ENCODE measurements around the gene CFAP57.
A peak's percentile ranks its signal among the peaks of the same experiment; 100 is the strongest.
"Not testable (repeated sequence)": the region's sequence is repeated elsewhere in the genome, so short reads cannot be mapped to it uniquely, and the experiment has no call there.

Gene CFAP57

GRCh38 chr1:43172527-43172972 is 420 bp downstream of the CFAP57 start:
- peak; percentile 71 to 82 for DNase-seq (ENCODE audit: low read depth in 2 of 2)

DNA sequence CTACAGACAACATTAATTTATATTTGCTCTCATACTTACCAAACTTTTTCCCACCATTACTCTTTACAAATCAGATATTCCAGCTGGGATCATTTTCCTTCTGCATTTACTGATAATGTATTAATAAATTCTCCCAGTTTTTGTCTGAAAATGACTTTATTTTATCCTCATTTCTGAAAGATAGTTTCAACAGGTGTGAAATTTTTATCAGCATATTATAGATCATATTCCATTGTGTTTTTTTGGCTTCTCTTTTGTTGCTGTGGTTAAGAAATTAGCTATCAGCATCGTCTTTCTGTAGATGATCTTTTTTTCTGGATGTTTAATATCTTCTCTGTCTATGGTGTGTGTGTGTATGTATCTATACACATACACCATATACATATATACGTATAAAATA is 2.7 kb downstream of the CFAP57 start:
- DNase-seq (ENCODE audit: low read depth in 2 of 2), result no peak

- DNase-seq (ENCODE audit: low read depth in 2 of 2), result no peak
These were observed 5.6 kb downstream of the CFAP57 start for GRCh38 chr1:43177691-43178090.

DNA sequence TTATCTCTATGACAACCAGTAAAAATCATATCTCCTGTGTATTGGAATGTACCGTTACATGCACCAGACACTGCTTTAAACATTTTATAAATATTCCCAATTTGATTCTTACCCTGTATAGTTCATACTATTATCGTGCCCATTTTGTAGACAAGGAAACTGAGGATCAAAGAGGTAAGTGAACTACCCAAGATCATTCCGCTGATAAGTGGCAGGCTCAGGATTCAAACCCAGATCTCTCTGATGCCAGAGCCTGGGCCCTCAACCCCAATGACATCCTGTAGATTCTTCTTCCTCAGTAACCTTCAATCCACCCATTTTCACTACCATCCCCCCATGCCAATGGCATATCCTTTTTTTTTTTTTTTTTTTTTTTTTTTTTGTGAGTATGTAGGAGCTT is 12.3 kb downstream of the CFAP57 start:
- no peak for DNase-seq (ENCODE audit: low read depth in 2 of 2)

GRCh38 chr1:43184995-43185394 is 12.9 kb downstream of the CFAP57 start:
- no peak for DNase-seq (ENCODE audit: low read depth in 2 of 2)

DNA sequence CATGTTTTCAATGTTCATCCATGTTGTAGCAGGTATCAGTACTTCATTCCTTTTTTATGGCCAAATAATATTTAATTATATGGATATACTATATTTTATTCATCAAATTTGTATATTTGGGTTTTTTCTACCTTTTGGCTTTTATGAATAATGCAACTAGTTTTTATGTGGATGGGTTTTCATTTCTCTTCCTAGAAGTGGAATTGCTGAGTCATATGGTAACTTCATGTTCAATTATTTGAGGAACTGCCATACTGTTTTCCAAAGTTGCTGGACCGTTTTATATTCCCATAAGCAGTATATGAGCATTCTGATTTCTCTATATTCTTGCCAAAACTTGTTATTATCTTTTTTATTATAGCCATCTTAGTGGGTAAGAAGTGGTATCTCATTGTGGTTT is 16.0 kb downstream of the CFAP57 start:
- no peak for DNase-seq (ENCODE audit: low read depth in 2 of 2)

GRCh38 chr1:43194509-43194908 is 22.4 kb downstream of the CFAP57 start:
- no peak for DNase-seq (ENCODE audit: low read depth in 2 of 2)

- DNase-seq (ENCODE audit: low read depth in 2 of 2), result no peak
These were observed 25.4 kb downstream of the CFAP57 start for GRCh38 chr1:43197343-43198127.

DNA sequence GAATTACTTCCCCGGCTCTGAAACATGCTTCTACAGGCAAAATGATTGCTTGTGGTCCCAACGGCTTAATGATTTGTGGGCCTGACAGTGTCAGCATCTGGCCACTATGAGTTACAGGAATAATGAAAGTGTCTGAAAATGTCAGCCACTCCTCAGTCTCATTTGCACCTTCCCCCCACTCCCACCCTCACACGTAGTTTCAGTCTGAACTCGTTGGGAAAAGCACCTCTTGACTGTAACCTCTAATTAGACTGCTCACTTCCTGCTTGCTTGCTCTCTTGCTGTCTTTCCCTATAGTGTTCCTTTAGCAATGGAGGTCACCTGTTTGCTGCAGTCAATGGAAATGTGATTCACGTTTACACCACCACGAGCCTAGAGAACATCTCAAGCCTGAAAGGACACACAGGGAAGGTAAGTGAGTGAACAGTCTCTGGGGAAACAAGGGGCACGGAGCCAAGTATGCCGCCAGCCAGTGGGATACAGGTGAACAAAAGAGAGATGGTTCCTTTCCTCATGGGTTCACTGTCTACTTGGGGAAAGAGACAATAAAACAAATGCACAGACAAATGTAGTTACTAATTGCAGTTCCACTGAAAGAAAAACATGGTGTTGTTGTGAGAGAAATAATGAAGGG is 27.1 kb downstream of the CFAP57 start:
- no peak for DNase-seq (ENCODE audit: low read depth in 2 of 2)

GRCh38 chr1:43203859-43204258 is 31.7 kb downstream of the CFAP57 start:
- no peak for DNase-seq (ENCODE audit: low read depth in 2 of 2)

- no peak for DNase-seq (ENCODE audit: low read depth in 2 of 2)
These were observed 32.3 kb downstream of the CFAP57 start for GRCh38 chr1:43204394-43204793.

DNA sequence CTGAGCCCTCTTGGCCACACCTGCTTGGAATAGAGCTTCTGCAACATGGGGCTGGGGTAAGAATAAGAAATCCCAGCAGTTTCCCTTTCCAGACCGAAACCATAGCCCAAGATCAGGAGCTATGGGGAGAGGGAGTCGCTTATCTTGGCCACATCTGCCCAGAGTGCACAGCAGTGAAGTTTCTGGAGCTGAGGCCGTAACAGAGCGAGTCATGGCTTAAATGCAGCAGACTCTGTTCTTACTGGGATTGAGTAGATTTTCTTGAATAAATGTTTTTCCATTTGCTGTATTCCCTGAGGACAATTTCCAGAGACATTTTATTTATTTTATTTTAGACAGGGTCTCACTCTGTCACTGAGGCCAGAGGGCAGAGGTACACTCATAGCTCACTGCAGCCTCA is 33.5 kb downstream of the CFAP57 start:
- no peak for DNase-seq (ENCODE audit: low read depth in 2 of 2)

DNA sequence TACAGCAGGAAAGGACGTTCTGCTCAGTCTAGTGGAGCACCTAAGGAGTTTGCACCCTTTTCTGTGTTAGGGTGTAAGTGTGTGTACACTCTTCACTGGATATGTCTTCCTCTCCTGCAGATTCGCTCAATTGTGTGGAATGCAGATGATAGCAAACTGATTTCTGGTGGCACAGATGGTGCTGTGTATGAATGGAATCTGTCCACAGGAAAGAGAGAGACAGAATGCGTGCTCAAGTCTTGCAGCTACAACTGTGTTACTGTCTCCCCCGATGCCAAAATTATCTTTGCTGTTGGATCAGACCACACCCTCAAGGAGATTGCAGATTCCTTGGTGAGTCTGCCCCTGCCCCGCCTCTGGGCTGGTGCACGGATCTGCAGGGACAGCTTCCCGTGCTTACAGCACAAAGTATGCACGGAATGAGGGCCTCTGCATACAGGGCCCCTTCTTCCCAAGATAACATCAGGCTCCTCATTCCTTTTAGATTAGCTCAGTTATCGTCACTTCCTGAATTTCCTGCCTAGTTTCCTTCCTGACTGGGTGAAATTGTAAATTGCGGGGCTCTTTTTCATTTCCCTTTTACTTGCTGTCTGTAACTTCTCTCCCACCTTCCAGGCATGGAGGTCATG is 34.6 kb downstream of the CFAP57 start:
- no peak for DNase-seq (ENCODE audit: low read depth in 2 of 2)

DNA sequence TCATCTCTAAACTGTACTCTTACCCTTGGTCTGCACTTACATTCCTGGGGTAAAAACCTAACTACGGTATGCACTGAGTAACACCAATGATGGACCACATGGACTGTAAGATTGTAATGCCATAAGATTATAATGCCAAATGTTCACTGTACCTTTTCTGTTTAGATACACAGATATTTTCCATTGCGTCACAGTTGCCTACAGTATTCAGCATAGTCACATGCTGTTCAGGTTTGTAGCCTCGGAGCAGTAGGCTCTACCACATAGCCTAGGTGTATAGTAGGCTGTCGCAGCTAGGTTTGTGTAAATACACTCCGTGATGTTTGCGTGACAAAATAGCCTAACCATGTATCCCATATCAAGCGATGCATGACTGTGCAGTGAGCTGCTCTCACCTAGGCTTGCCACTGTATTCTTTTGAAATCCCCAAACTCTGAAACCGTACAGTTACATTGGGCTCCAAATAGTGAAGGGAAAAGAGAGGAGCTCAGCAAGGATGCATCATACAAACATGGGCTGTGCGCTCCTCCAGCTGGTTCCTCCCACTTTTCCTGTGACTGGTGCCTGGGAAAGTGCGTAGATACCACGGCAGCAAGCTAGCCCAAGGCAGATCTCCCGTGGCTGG is 35.2 kb downstream of the CFAP57 start:
- no peak for DNase-seq (ENCODE audit: low read depth in 2 of 2)

DNA sequence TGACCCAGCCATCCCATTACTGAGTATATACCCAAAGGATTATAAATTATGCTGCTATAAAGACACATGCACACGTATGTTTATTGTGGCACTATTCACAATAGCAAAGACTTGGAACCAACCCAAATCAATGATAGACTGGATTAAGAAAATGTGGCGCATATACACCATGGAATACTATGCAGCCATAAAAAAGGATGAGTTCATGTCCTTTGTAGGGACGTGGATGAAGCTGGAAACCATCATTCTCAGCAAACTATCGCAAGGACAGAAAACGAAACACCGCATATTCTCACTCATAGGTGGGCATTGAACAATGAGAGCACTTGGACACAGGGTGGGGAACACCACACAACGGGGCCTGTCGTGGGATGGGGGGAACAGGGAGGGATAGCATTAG is 36.1 kb downstream of the CFAP57 start:
- not testable (repeated sequence) for DNase-seq (ENCODE audit: low read depth in 2 of 2)

DNA sequence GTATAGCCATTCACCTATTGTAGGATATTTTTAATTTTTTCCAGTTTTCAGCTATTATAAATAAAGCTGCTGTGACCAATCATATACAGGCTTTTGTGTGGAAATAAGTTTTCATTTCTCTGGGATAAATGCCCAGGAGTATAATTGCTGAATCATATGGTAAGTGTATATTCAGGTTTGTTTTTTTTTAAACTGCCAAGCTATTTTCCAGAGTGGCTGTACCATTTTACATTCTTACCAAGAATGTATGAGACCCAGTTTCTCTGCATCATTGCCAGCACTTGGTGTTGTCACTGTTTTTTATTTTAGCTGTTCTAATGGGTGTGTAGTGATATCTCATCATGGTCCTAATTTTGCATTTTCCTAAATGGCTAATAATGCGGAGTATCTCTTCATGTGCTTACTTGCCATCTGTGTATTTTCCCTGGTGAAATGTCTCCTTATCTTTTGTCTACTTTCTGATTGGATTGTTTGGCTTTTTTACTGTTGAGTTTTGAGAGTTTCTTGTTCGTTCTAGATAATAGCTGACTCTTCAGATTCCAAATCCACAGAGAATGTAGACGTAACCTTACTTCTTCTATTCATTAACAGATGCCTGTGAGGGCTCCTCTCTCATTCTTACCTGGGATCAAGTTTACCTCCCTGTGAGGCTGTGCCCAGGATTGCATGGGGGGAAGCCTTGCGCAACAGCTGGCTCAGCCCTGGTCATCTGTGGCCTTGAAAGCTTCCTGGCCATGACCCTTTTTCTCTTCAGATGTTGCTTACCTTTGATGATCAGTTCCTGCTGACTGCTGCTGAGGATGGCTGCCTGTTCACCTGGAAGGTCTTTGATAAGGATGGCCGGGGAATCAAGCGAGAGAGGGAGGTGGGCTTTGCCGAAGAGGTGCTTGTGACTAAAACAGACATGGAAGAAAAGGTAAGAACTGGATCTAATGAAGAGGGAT is 42.6 kb downstream of the CFAP57 start:
- no peak for DNase-seq (ENCODE audit: low read depth in 2 of 2)

- DNase-seq (ENCODE audit: low read depth in 2 of 2), result no peak
These were observed 45.6 kb downstream of the CFAP57 start for GRCh38 chr1:43217747-43218146.

GRCh38 chr1:43220905-43221778 is 49.0 kb downstream of the CFAP57 start:
- no peak for DNase-seq (ENCODE audit: low read depth in 2 of 2)

DNA sequence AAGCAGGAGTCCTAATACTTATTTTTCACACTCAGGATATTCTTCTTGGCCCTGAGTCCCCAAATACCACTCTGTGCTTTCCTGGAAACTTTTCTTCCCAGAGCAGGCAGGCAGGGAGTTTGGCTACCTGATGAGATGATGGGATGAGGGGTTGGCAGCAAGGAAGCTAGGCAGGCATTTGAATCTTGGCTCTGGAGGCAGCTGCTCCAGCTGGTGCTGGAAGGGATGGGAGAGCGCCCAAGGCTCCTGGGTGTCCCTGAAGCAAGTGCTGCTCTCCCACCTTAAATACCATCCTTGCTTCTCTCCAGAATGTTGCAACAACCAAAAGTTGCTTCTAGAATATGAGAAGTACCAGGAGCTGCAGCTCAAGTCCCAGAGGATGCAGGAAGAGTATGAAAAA is 49.7 kb downstream of the CFAP57 start:
- no peak for DNase-seq (ENCODE audit: low read depth in 2 of 2)

DNA sequence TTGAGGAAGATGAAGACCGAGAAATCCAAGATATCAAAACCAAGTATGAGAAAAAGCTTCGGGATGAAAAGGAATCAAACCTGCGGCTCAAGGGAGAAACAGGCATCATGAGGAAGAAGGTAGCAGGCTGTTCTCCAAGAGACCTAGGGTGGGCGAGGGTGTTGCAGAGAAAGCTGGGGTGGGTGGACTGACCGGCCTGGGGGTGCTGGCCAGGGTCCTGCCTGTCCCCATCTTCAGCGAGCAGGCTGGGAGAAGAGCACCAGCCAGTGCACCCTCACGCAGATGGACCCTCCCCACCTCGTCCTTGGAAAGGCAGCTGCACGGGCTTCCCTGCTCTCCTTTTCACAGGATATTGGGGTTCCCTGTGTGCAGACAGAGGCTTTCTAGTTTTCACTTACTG is 50.7 kb downstream of the CFAP57 start:
- DNase-seq (ENCODE audit: low read depth in 2 of 2), result no peak
